GM21529 (cell line): ENCODE measurements around the gene NUDT14.

ENCODE experiments used
- ATAC-seq: cut with Tn5 transposase; IDR thresholded peaks from one replicate; pipeline ENCODE4 v1.9.1; 2021; ENCODE audit not compliant: unreplicated experiment

Gene NUDT14

GRCh38 chr14:105177082-105177481 lies 4.0 kb downstream of the NUDT14 start:
- ATAC-seq, result no peak

DNA sequence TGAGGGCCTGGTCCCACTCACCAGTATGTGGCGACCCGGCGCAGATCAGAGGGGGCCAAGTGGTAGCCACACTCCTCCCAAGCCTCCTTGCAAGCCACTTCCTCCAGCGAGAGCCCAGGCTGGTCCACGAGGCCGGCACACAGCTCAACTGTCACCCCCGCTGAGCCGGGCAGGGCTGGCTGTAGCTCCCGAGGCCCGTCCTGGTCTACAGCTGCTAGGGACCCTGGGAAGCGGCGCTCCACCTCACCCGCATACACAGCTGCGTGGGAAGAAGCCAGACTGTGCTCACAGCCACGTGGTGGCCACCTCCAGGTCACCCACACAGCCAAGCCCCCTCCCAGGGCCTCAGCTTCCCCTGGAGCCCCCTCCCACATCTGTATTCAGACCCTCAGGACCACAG lies 4.6 kb downstream of the NUDT14 start:
- ATAC-seq, result no peak

DNA sequence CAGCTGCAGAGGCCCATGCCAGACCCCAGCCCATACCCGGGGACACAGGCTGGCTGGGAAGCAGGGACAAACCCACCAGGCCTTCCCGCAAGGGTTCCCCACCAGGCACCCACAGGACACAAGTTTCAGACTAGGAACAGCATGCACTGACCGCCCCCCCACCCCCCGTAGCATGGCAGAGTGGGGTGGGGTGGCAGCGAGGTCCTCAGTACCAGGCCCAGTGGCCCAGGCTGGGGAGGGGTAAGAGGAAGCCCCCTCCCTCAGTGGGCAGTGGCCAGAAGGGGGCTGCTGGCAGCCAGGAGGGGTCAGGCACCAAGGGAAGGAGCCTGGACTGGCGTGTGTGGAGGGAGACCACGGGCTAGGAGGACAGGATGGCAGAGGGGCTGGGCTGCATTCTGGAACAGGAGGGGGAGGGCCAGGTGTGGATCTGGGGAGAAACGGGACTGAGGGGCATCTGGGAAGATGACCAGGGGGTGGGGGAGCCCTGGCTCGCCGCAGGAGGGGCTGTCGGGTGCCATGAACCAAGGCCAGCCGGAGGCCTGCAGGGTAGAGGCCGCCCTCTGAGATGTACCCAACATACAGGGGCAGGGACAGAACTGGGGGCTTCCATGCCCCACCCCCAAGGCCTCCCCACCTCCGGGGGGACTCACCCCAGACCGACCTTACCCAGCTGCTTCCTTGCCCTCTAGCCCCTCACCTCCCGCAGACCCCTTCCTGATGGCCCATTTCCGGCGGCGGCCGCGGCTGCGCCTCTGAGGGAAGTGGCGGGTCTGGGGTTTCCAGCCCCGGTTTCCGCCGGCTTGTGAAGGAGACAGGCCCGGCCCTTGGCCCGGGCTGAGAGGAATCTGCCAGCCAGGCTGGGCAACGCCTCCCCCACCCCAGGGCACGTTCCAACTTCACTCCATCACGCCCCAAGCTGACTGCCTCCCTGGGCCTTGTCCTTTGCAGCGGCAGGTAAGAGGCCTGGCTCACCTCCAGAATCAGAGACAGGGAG lies 6.9 kb downstream of the NUDT14 start:
- no peak for ATAC-seq

DNA sequence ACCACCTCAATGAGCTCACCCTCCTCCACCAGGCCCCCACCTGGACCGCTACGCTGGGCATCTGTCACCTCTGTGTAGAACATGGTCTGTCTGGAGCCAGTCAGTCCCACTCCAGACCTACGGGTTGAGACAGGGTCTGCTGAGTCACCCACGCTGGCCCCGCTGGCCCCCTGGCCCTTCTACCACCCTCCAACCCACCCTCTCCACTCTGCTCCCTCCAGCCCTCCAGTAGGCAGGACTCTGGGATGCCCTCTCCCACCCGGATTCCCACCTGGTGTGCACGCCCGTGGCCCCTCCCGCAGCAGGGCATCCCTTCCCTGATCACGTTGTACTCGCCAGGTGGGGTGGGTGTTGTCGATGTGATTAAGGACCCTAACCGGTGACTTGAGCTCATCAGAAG lies 8.0 kb downstream of the NUDT14 start:
- ATAC-seq, result no peak

- ATAC-seq, result no peak
Observed at GRCh38 chr14:105172476-105172875, 8.6 kb downstream of the NUDT14 start.

- ATAC-seq, result no peak
Observed at GRCh38 chr14:105171004-105171673, 10.0 kb downstream of the NUDT14 start.

GRCh38 chr14:105169776-105170655 lies 11.1 kb downstream of the NUDT14 start:
- ATAC-seq, result no peak

DNA sequence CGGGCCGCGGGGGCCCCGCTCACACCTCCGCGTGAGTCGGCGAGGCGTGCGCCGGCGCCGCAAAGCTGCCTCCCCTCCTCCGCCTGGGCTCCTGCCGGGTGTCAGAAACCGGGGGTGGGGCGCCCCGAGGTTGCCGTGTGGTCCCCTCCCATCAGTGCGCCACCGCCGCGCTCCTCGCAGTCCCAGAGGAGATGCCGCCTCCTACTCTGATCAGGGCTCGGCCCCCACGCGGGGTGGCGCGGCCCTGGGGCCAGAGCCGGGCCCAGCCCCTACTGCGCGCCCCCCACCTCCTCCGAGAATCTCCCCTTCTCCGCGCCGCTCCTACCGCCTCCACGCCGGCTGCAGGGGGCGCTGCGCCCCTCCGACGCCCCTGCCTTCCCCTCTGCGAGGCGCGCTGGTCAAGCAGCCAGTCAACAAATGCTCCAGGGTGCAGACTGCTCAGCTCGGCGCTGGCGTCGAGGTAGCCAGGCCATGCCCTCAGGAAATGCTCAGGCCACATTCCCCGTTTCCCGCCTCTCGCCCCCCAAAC lies 12.1 kb downstream of the NUDT14 start:
- ATAC-seq, result no peak

GRCh38 chr14:105168496-105168978 lies 12.6 kb downstream of the NUDT14 start, which contains the start of gene JAG2:
Gene JAG2, minus strand, starts transcription at chr14:105168776. Its CDS starts 356 bp downstream, at chr14:105168420.
- no peak for ATAC-seq

GRCh38 chr14:105168093-105168420 lies 13.1 kb downstream of the NUDT14 start:
- ATAC-seq, result no peak

- ATAC-seq, result no peak
Observed at GRCh38 chr14:105167303-105168092, 13.6 kb downstream of the NUDT14 start.

- no peak for ATAC-seq
Observed at GRCh38 chr14:105166571-105167302, 14.4 kb downstream of the NUDT14 start.

GRCh38 chr14:105165761-105166485 lies 15.2 kb downstream of the NUDT14 start:
- ATAC-seq, result no peak

DNA sequence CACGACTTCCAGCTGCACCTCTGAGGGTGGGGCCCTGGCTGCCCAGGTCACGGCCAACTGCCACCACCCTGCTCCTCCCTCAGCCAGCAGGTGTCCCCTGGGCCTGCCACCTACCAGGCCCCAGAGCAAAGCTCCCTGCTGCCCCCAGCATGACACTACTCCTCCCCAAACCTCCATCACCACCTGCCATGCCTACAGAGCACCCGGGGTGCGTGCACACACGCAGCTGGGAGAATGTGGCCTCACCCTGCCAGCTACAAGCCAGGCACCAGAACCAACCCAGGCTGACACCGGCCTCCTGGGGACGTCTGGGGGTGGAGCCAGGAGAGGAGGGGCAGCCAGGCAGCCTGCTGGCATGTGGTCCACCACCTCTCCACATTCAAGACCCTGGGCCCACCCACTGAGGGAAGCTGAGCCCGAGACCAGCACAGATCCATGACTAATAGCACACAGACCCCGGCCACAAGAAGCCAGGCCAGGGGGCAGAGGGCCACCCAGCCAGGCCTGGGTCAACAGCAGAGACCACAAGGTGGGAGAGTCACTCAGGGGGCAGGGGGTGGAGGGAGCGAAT lies 15.9 kb downstream of the NUDT14 start:
- ATAC-seq, result no peak

DNA sequence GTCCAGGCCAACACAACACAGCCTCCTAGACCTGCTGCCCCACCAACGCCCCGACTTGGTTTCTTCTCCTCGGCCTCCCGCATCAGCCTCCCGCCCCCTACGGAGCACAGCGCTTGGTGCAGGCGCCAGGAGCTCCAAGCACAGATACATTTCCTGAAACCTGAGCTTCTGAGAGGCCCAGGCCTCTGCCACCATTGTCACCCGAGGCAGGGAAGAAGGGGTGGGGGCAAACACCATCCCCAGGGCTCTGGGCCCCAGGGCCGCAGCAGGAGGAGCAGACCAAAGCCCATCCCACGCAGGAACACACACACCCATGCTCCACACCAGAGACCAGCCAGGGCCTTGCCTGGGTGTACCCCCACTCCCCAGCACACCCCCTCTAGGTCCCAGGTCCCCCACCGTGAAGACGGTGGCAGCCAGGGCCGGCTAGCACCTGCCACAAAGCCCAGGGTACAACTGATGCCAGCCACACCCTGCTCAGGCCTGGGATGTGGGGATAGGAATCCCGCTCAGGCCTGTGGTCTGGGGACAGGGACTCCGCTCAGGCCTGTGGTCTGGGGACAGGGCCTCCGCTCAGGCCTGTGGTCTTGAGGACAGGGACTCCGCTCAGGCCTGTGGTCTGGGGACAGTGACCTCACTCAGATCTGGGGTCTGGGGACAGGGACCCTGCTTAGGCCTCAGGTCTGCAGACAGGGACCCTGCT lies 17.9 kb downstream of the NUDT14 start:
- no peak for ATAC-seq

- ATAC-seq, result no peak
Observed at GRCh38 chr14:105162669-105162979, 18.5 kb downstream of the NUDT14 start.

DNA sequence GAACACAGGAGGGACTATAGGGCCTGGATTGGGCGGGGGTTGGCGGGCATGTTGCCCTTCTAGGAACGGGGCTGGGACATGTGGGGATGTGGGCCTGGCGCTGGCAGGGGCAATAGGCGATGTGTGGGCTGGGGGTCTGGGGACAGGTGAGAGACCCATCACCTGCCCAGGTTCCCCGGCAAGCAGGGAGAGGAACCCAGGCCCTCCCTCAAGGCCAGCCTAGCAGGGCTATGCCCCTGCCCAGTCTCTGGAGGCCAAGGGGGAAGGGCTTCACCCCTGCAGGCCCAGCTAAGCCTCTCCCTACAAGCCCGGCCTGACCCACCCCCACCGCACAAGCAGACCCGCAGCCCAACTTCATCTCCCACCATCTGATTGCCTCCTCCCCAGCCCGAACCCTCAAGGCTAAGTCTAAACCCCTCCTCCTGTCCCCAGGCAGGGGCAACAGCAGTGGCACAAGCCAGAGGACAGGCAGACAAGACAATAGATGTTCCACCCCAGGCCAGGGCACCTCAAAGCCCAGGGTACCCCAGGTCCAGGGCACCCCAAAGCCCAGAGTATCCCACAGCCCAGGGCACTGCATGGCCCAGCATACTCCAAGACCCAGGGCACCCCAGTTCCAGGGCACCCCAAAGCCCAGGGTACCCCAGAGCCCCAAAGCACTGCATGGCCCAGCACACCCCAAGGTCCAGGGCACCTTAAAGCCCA lies 19.0 kb downstream of the NUDT14 start:
- no peak for ATAC-seq
